Measurements from ENCODE around the gene NUP155. TPM values are rescaled to one million over a fixed set of nuclear protein-coding genes. Genes with fewer than 3 reads are reported as not detected.
"Not testable (repeated sequence)": the region's sequence is repeated elsewhere in the genome, so short reads cannot be mapped to it uniquely, and the experiment has no call there.

Gene NUP155
- total RNA-seq, 2 experiments from 2014 or later, result 21.6 to 26.0 TPM

DNA sequence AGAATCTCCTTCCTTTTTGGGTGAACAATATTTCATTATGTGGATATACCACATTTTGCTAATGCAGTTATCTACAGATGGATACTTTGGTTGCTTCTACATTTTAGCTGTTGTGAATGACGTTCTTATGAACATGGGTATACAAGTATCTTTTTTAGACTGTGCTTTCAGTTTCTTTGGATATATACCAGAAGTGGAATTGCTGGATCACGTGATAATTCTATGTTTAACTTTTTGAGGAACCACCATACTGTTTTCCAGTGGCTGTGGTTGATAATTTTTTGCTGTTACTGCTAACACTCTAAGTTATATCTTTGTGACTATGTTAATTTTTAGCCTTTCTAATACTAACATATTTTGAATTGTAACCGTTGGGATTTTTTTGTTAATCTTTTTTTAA is 20.7 kb upstream of the NUP155 start:
- TF ChIP-seq, protein P1, sequence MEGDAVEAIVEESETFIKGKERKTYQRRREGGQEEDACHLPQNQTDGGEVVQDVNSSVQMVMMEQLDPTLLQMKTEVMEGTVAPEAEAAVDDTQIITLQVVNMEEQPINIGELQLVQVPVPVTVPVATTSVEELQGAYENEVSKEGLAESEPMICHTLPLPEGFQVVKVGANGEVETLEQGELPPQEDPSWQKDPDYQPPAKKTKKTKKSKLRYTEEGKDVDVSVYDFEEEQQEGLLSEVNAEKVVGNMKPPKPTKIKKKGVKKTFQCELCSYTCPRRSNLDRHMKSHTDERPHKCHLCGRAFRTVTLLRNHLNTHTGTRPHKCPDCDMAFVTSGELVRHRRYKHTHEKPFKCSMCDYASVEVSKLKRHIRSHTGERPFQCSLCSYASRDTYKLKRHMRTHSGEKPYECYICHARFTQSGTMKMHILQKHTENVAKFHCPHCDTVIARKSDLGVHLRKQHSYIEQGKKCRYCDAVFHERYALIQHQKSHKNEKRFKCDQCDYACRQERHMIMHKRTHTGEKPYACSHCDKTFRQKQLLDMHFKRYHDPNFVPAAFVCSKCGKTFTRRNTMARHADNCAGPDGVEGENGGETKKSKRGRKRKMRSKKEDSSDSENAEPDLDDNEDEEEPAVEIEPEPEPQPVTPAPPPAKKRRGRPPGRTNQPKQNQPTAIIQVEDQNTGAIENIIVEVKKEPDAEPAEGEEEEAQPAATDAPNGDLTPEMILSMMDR (IDR thresholded peaks at IDR 0.05), result no peak
- Mint-ChIP-seq H3K9me3 (no peaks in the 10 kb centered on the region), H3K36me3 (ENCODE audit: low read depth) (peaks cover 72% of the 10 kb centered on the region), H3K4me3 (no peak overlapping the region), H3K27me3 (no peaks in the 10 kb centered on the region), H3K4me1 (ENCODE audit: low read depth) (peaks cover 11% of the 10 kb centered on the region), H3K27ac (no peak overlapping the region)
- no peaks in the 10 kb centered on the region for H3K4me1 ChIP-seq (ENCODE audit: insufficient read depth, low read length)
- CTCF ChIA-PET, result no interaction called here
- H3K9me3 ChIP-seq (ENCODE audit: control insufficient read depth in 1 of 2, insufficient read depth in 1 of 2, low read length in 2 of 2), result no peaks in the 10 kb centered on the region
- H3K4me3 ChIP-seq (ENCODE audit: low read length), result no peak overlapping the region
- ATAC-seq (ENCODE audit: poor library complexity), result no peak
- H3K27ac ChIP-seq (ENCODE audit: low read depth in 1 of 2, low read length in 2 of 2), result no peak overlapping the region
- H3K27me3 ChIP-seq (ENCODE audit: control insufficient read depth in 1 of 2, insufficient read depth in 2 of 2, low read length in 2 of 2), result no peaks in the 10 kb centered on the region
- H3K36me3 ChIP-seq (ENCODE audit: insufficient read depth, low read length), result peaks cover 40% of the 10 kb centered on the region
- intact Hi-C loops (cut with DNase I, micrococcal nuclease), result no loop called here
- DNase-seq, result no peak
- POLR2A ChIA-PET, result no interaction called here

DNA sequence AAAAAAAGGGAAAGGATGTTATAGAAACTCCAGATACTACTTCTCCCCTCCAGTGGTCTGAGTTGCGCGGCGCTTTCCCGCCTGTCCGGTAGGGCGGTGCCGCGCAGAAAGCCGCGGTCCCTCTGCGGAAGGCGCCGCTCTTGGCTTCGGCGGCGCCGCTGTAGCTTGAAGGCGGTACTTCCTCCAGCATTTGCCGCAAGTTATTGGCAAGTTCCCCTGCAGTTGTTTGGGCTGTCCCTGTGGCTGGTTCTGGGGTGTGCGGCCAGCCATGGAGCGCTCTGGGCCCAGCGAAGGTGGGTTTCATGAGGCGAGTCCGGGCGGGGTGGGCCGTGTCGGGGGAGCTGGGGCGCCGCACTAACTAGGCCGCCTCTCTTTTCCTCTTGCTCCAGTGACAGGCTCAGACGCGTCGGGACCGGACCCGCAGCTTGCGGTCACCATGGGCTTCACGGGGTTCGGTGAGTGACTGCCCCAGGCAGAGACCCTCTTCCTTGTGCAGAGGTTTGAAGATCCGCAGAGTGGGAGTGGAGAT is 8.3 kb upstream of the NUP155 start, which contains the start of gene WDR70:
TSS of gene WDR70 (plus strand) at position 219 of the 529 bp plus-strand sequence. CDS start at position 269, 50 bp downstream.
- POLR2A ChIA-PET, result interaction anchor here (1.3 to 1.9 kb wide), 2 partner anchors 8 to 29 kb away, joined by 3 to 43 read pairs; partner anchors contain the start of gene NUP155
- H3K9me3 Mint-ChIP-seq; H3K27me3 Mint-ChIP-seq; H3K27me3 ChIP-seq (ENCODE audit: control insufficient read depth in 1 of 2, insufficient read depth in 2 of 2, low read length in 2 of 2); H3K9me3 ChIP-seq (ENCODE audit: control insufficient read depth in 1 of 2, insufficient read depth in 1 of 2, low read length in 2 of 2); H3K27ac ChIP-seq (ENCODE audit: low read depth in 1 of 2, low read length in 2 of 2): not testable (repeated sequence)
- DNase-seq, result peak; percentile 60 to 92 (median 76)
- H3K36me3 Mint-ChIP-seq (ENCODE audit: low read depth), result peaks cover 24% of the 10 kb centered on the region
- H3K36me3 ChIP-seq (ENCODE audit: insufficient read depth, low read length), result peaks cover 11% of the 10 kb centered on the region
- peak within 1 kb of the TSS; percentile 77 for H3K27ac Mint-ChIP-seq
- peaks cover 18% of the 10 kb centered on the region for H3K4me1 Mint-ChIP-seq (ENCODE audit: low read depth)
- intact Hi-C loops (cut with DNase I, micrococcal nuclease), result loop anchor here (1.0 kb wide), 1 partner anchor 8 kb away; the partner anchor contains the start of gene NUP155 (in 2 of the 2)
- ATAC-seq (ENCODE audit: poor library complexity), result peak; percentile 96
- peak within 1 kb of the TSS; percentile 94 for H3K4me3 Mint-ChIP-seq
- TF ChIP-seq, protein P1 (IDR thresholded peaks at IDR 0.05), result peak; percentile 55
- peaks cover 12% of the 10 kb centered on the region for H3K4me1 ChIP-seq (ENCODE audit: insufficient read depth, low read length)
- CTCF ChIA-PET, result interaction anchor here (0.6 to 2.0 kb wide), 17 partner anchors 8 to 1767 kb away, joined by 3 to 43 read pairs (median 4); partner anchors contain the start of gene NUP155
- peak within 1 kb of the TSS; percentile 75 for H3K4me3 ChIP-seq (ENCODE audit: low read length)

DNA sequence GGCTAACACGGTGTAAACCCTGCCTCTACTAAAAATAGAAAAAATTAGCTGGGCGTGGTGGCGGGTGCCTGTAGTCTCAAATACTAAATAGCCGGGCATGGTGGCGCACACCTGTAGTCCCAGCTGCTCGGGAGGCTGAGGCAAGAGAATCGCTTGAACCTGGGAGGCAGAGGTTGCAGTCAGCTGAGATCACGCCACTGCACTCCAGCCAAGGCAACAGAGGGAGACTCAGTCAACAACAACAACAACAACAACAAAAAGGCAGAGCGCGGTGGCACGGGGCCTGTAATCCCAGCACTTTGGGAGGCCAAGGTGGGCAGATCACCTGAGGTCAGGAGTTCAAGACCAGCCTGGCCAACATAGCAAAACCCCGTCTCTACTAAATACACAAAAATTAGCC is 7.2 kb upstream of the NUP155 start:
- intact Hi-C loops (cut with DNase I, micrococcal nuclease); DNase-seq; POLR2A ChIA-PET; H3K9me3 ChIP-seq (ENCODE audit: control insufficient read depth in 1 of 2, insufficient read depth in 1 of 2, low read length in 2 of 2); H3K9me3 Mint-ChIP-seq; H3K27ac ChIP-seq (ENCODE audit: low read depth in 1 of 2, low read length in 2 of 2); H3K4me3 ChIP-seq (ENCODE audit: low read length); ATAC-seq (ENCODE audit: poor library complexity); H3K36me3 ChIP-seq (ENCODE audit: insufficient read depth, low read length); H3K27me3 Mint-ChIP-seq; H3K27me3 ChIP-seq (ENCODE audit: control insufficient read depth in 1 of 2, insufficient read depth in 2 of 2, low read length in 2 of 2): not testable (repeated sequence)
- Mint-ChIP-seq H3K36me3 (ENCODE audit: low read depth) (peaks cover 15% of the 10 kb centered on the region), H3K4me3 (peak overlapping the region; percentile 74), H3K4me1 (ENCODE audit: low read depth) (peaks cover 18% of the 10 kb centered on the region), H3K27ac (peak overlapping the region; percentile 69)
- CTCF ChIA-PET, result interaction anchor here (0.9 to 2.0 kb wide), 3 partner anchors 8 to 29 kb away, joined by 3 to 43 read pairs (median 6); partner anchors contain the start of gene NUP155
- H3K4me1 ChIP-seq (ENCODE audit: insufficient read depth, low read length), result peaks cover 12% of the 10 kb centered on the region

Data from CD4-positive, alpha-beta T cell (primary cell).